Measurements from ENCODE around the gene EBP.
A peak's percentile ranks its signal among the peaks of the same experiment; 100 is the strongest.

The EBP gene

GRCh38 chrX:48525853-48526252 is 4.2 kb downstream of the EBP start:
- peak; percentile 68 for DNase-seq (ENCODE audit: low read depth)

GRCh38 chrX:48530736-48531135 is 9.1 kb downstream of the EBP start:
- no peak for DNase-seq (ENCODE audit: low read depth)

- peak; percentile 82 for DNase-seq (ENCODE audit: low read depth)
Observed at GRCh38 chrX:48531358-48531959, 9.9 kb downstream of the EBP start.

- DNase-seq (ENCODE audit: low read depth) = peak; percentile 41
Observed at GRCh38 chrX:48532161-48532560, 10.6 kb downstream of the EBP start.

GRCh38 chrX:48533165-48533564 is 11.6 kb downstream of the EBP start:
- no peak for DNase-seq (ENCODE audit: low read depth)

- no peak for DNase-seq (ENCODE audit: low read depth)
Observed at GRCh38 chrX:48538641-48539344, 17.2 kb downstream of the EBP start.

GRCh38 chrX:48539345-48540027 is 17.9 kb downstream of the EBP start, which contains the start of gene TBC1D25:
Gene TBC1D25 (plus strand): TSS chrX:48539714. CDS start chrX:48539798, 84 bp downstream.
- DNase-seq (ENCODE audit: low read depth) = peak; percentile 96

GRCh38 chrX:48540028-48540375 is 18.4 kb downstream of the EBP start:
- peak; percentile 45 for DNase-seq (ENCODE audit: low read depth)

GRCh38 chrX:48540480-48540879 is 18.9 kb downstream of the EBP start:
- DNase-seq (ENCODE audit: low read depth) = peak; percentile 42

GRCh38 chrX:48541140-48541814 is 19.7 kb downstream of the EBP start:
- DNase-seq (ENCODE audit: low read depth) = no peak

GRCh38 chrX:48548871-48549270 is 27.3 kb downstream of the EBP start:
- DNase-seq (ENCODE audit: low read depth) = no peak

GRCh38 chrX:48555731-48556325 is 34.2 kb downstream of the EBP start:
- DNase-seq (ENCODE audit: low read depth) = peak; percentile 60

GRCh38 chrX:48558271-48558670 is 36.7 kb downstream of the EBP start:
- DNase-seq (ENCODE audit: low read depth) = peak; percentile 85

GRCh38 chrX:48559636-48560035 is 38.0 kb downstream of the EBP start:
- no peak for DNase-seq (ENCODE audit: low read depth)

GRCh38 chrX:48560056-48560455 is 38.4 kb downstream of the EBP start:
- DNase-seq (ENCODE audit: low read depth) = no peak

GRCh38 chrX:48560681-48561080 is 39.1 kb downstream of the EBP start:
- DNase-seq (ENCODE audit: low read depth) = no peak

GRCh38 chrX:48569958-48570357 is 48.4 kb downstream of the EBP start:
- peak; percentile 53 for DNase-seq (ENCODE audit: low read depth)

GRCh38 chrX:48573690-48574269 is 52.2 kb downstream of the EBP start:
- DNase-seq (ENCODE audit: low read depth) = no peak

- DNase-seq (ENCODE audit: low read depth) = peak; percentile 90
Observed at GRCh38 chrX:48574270-48575266, 53.0 kb downstream of the EBP start, which contains the start of gene RBM3. Gene RBM3 (plus strand): TSS chrX:48574484. CDS start chrX:48575181, 697 bp downstream.

GRCh38 chrX:48575642-48576041 is 54.0 kb downstream of the EBP start:
- DNase-seq (ENCODE audit: low read depth) = no peak

- DNase-seq (ENCODE audit: low read depth) = no peak
Observed at GRCh38 chrX:48576108-48576507, 54.5 kb downstream of the EBP start.
